Stimulated activated CD4-positive, alpha-beta T cell treated with anti-CD3 and anti-CD28 coated beads, TNF-alpha, amount 100 ng/mL, for 48 hours (primary cell): Measurements from ENCODE around the gene RCC2.

Source experiments
- DNase-seq, 3 donors: peaks; one replicate each; pipeline ENCODE4 v3.0.0-alpha.2; 2020; ENCODE audit warnings: low read depth in 3 of 3

The RCC2 gene

GRCh38 chr1:17442841-17443240 lies 3.4 kb upstream of the RCC2 start:
- no peak for DNase-seq

- no peak for DNase-seq
Observed at GRCh38 chr1:17441993-17442357, 2.5 kb upstream of the RCC2 start.

GRCh38 chr1:17441265-17441992 lies 2.0 kb upstream of the RCC2 start:
- DNase-seq: no peak

GRCh38 chr1:17440827-17441168 lies 1.3 kb upstream of the RCC2 start:
- DNase-seq: no peak

- no peak for DNase-seq
Observed at GRCh38 chr1:17440074-17440826, 773 bp upstream of the RCC2 start.

DNA sequence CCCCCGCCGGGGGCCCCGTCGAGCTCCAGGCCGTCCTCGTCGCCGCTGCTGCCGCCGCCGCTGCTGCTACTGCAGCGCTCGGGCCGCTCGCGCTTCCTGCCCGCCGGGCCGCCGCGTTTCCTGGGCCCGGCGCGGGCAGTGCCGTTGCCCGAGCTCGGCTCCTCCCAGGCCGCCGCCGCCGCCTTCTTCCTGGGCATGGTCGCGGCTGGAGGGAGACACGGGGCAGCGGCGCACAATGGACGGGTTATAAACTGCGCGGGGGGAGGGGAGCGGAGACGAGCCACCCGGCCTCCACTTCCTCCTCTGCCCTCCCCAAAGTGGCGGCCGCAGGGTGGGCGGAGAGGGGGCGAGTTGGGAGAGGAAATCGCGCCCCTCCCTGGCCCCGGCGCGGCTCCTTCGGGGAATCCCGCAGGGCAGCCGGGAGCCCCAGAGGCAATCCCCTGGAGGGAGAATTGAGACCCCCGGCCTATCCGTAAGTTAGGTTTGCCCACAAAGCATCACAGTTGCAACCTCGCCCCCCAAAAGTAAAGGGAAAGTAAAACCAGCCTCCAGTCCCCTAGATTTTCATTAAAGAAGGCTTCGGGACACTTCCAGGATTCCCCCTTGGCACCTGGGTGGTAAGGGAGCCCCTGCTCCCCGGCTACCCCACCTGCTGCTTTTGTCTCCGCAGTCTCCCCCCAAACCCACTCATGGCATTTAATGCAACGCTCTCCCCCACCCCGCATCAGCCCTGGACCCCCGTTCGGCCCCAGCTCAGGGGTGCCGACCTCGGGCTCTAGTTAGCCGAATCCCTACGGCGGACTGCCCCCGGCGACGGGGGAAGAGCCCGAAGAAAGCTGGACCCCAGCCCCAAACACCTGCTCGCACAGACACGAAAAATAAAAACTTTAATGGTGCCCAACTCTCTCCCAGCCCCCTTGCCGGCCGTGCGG lies 893 bp downstream of the RCC2 start:
- peak in 2 of 3 donors; percentile 48 to 74 for DNase-seq

DNA sequence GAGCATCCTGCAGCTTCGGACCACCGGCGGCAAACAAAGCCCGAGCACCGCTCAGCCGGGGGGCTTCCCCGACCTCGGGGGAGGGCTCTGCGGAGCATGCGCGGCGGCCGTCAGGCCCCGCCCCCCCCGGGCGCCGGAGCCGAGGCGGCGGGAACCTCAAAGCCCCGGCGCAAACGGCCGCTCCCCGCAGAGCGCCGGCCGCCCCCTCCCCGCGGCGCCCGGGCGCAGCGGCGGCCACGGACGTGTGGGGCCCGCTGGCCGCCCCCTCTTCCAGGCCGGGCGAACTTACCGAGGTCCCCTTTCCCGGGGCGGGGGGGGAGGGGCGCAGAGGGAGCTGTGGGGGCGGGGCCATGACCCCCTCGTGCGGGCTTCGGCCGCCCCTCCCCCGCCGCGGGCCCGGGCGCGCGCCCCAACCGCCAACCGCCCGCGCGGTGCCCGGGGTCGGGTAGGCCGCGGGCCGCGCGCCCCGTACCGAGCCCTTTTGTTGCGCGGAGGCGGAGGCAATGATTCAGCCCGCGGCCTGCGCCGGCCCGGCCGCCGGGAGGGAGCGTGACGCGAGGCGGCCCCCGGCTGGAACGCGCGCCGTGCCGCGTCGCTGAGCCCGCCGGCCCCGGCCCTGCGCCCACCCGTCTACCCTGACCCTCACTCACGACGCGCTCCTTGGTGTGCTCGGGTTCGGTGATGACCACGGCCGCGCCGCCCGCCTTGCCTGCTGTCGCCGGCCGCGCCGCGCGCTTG lies 1.7 kb downstream of the RCC2 start:
- DNase-seq: peak in 2 of 3 donors; percentile 31 to 54

DNA sequence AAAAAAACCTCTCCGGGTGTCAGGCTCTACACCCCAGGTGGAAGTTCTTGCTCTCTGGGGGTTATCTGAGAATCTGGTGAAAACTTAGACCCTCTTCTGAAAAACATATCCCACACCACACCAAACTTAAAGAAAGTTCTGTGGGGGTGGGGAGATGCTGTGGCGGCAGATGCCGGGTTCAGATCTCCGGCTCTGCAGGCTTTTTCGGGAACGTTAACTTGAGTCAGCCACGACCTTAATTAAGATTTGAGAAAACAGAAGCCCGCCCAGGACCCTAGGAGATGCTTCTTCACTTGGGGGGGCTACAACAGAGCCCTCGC lies 2.3 kb downstream of the RCC2 start:
- DNase-seq: no peak

GRCh38 chr1:17436380-17437174 lies 2.9 kb downstream of the RCC2 start:
- no peak for DNase-seq

- DNase-seq: no peak
Observed at GRCh38 chr1:17434601-17435000, 4.9 kb downstream of the RCC2 start.

GRCh38 chr1:17434016-17434415 lies 5.5 kb downstream of the RCC2 start:
- no peak for DNase-seq

DNA sequence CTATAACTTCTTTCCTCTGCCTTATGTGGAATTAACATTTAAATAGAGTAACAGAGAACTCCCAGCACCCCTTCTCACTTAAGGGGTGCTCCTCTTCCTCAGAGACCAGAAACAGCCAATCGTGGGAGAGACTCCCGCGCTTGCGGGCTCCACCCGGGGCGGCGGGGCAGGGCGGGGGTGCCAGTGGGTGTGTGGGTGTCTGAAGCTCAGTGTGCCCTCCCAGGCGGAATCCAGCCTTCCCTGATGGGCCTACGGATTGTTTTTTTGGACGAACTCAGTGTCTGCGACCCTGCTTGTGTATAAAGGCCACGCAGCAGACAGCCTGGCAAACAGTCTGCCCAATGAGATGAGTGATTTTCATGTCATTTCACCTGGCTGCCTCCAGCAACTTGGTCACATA lies 6.2 kb downstream of the RCC2 start:
- no peak for DNase-seq

DNA sequence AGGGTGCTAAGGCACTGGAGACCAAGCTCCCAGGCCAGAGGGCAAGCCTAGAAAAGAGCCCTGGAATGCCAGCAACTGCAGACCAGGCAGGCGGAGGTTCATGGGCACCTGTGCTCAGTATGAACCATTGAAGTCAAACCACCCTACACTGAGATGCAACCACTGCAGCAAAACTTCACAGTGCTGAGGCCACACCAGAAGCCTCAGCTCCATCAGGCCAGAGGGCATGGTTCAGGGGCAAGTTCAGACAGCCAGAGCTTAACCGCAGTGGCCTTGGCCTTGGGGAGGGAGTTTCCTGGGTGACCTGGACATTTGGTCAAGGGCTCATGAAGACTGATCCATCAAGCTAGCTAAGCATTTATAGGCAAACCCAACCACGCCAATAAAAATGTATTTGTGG lies 7.1 kb downstream of the RCC2 start:
- no peak for DNase-seq

GRCh38 chr1:17429183-17429582 lies 10.3 kb downstream of the RCC2 start:
- no peak for DNase-seq

DNA sequence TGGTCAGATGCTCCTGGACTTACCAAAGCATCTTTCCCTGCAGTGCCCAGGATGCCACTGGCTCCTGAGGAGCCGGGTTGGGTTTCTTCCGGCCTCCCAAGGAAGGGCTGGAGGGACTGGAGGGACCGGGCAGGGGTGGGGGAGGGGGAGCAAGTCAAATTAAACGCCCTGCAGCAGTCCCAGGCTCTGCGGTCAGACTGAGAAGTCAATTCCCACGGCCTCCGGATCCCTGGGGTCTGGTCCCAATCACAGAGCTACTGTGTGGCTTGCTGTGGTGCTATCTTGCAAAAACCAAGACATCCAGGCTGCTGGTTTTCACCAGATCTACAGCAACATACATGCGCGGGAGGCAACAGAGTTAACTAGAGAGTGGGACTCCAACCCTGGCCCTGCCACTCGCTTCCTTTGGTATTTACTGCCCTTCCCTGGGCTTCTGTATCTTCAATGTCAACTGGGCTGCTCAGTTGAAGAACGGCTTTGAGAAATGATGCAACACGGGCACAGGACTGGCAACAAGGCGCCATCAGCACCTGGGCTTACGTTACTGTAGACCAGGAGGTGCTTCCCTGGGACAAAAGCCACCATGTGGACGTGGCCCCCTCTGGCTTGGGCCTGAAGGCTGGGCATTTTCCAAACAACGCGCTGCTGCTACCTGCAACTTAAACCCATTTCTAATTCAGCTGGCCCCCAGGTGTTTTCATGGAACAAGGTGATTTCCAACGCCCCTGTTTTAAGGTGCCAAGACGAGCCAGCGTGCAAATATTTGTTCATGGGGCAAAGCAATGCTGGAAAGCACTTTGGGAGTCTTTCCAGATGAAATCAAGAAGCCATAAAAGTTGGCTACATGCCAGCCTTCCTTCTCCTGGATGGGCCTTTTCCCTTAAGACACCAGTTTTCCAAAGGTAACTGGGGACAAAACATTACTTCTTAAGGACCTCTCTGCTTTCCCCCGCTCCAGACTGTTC lies 11.5 kb downstream of the RCC2 start:
- DNase-seq: no peak

DNA sequence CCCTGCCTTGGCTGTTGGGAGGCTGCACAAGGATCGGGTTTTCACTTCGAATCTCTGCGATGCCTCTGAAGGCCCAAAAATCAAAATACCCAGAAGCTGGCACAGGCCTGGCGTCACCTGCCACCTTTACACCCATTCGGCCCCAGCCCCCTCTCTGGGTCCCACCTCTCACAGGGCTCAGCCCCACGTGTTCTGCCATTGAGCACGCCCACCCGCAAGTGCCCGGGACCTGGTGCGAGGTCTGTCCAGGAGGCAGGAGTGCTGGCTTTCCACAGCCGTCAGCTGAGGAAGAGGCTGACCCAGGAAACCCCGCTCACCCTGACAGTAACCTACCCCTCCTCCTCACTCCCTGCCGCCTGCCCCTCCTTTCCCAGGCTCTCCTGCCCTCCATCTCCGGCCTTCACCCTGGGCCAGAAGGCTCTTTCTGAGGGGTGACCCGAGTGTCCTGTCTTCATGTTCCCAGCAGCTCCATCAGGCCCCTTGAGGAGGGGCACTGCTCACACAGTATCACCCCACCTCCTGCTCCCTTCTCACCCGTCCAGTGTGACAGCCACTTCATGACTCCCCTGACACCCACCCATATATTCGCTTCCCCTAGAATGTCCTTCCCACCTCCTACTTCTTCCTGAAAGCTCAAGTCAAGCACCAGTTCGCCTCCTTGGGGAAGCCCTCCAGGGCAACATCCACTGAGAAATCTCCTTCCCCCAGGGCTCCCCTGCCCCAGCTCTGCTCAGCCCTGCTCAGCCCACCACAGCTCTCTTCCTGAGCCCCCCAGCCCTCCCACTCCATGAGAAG lies 13.5 kb downstream of the RCC2 start:
- no peak for DNase-seq

DNA sequence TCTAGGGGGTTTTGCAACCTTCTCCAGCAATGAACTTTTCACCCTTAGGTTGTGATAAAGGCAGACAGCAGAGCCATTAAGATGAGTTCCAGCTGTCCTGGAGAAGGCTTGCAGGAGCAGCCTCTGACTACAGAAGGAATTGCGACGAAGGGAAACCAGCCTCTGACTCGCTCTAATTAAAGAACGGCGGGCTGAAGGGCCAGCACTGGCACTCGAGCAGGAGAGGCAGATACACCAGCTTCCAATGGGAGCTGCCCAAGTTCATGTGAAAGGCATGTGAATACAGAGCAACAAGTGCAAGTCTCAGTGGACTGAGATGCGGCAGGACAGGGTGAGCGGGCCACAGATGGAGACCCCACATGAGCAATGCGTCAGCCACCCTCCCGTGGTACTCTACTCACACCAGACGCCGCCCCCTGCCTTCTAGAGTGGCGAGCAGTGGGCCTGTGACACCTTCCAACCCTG lies 15.7 kb downstream of the RCC2 start:
- no peak for DNase-seq

DNA sequence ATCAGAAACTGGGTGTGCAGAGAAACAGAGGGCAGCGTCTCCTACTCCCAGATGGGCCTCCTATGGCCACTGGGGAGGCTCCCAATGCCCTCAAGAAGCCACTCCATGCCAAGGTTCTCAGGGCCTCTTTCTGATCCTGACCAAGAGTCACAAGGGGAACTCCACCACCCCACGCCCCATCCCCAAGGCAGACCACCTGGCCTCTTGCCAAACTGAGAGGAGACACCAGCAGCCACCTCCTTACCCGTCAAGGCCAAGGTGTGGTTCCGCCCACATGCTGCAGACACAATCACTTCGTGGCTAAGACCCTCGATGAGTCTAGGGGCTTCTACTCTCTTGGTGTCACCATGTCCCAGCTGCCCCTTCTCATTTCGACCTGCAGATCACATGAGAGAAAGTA lies 17.0 kb downstream of the RCC2 start:
- no peak for DNase-seq

DNA sequence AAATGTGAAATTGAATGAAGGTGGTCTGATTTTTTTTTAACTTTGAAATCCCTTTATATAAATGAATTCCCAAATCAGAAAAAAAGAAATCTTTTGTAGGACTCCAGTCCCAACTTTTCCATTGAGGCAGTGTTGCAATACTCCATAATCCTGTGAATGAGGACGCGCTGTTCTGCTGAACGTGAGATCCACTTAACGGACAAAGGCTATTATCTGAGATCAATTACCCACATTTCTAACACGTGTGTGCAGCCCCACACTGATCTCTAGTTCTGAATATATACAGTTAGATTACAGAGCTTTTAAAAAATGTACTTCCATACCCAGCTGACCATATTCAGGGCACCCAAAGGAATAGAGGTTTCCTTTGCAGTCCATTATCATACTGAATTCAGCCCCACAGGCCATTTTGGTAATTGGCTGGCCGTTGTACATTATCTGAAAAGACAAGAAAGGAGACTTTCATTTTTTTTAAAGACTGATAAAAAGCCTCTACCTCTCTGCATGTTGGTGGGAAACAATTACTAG lies 19.0 kb downstream of the RCC2 start:
- DNase-seq: no peak
